Prostate gland (tissue), 2 donors: Measurements from ENCODE around the gene NCOA5. TPM values are rescaled to one million over a fixed set of nuclear protein-coding genes. Genes with fewer than 3 reads are reported as not detected.

Experiments used
- DNase-seq: peaks from one replicate; pipeline ENCODE4 v3.0.0-alpha.2; 2019; ENCODE audit warnings: low spot score
- H3K27ac ChIP-seq, 2 donors: fragments of 200-600 bp; sonication (generic); 2 replicates each; pipeline ENCODE4 v1.5.1; 2017 to 2019
- H3K27me3 ChIP-seq: fragments of 200-600 bp; sonication (generic); replicated peaks from 2 replicates; pipeline ENCODE4 v1.5.1; 2019; ENCODE audit not compliant: insufficient read depth
- H3K36me3 ChIP-seq, 2 donors: fragments of 200-600 bp; sonication (generic); 1 replicate in 1 of 2; 2 replicates in 1 of 2; pipeline versions ENCODE4 v1.5.1 to v1.8.1; 2017 to 2019
- H3K4me1 ChIP-seq: fragments of 200-600 bp; sonication (generic); replicated peaks from 2 replicates; pipeline ENCODE4 v1.5.1; 2019
- H3K4me3 ChIP-seq, 2 donors: fragments of 200-600 bp; sonication (generic); 2 replicates each; pipeline ENCODE4 v1.5.1; 2017 to 2019
- H3K9me3 ChIP-seq: fragments of 200-600 bp; sonication (generic); 2 replicates; pipeline ENCODE4 v1.5.1; 2017
- CTCF ChIP-seq, 4 experiments: fragments of 200-600 bp in 2 of 4; fragments of 450-650 bp in 2 of 4; sonication (generic) in 2 of 4; IDR thresholded peaks; 1 replicate in 3 of 4; 2 replicates in 1 of 4; pipeline ENCODE4 v1.5.1; 2016 to 2019; ENCODE audit warnings: antibody characterized with exemption in 4 of 4, mild to moderate bottlenecking in 2 of 4, moderate library complexity in 2 of 4
- POLR2A ChIP-seq: fragments of 450-650 bp; IDR thresholded peaks from one replicate; pipeline ENCODE4 v1.6.1; 2016; ENCODE audit warnings: antibody characterized with exemption, mild to moderate bottlenecking
- POLR2AphosphoS5 ChIP-seq: sonication (generic); formaldehyde crosslinking; IDR thresholded peaks from one replicate; pipeline ENCODE4 v1.6.1; 2017; ENCODE audit warnings: antibody characterized with exemption
- WGBS: methylation state at CpG from one replicate; pipeline ENCODE4 v1.1.5; 2018; 5-methylcytosine and 5-hydroxymethylcytosine counted together
- intact Hi-C: fragments of 100-400 bp; cut with DNase I; formaldehyde crosslinking; loops from one replicate; pipeline ENCODE4 v1.14.2; 2022
- total RNA-seq, 2 donors: library from RNA; depleted of rRNA; stranded (reverse); fragments of >200 nt; gene quantifications; one replicate each; pipeline ENCODE4 v1.1.0, GENCODE V29; 2016

The NCOA5 gene
- total RNA-seq, 2 donors from 2014 or later, result 41.0 to 50.6 TPM

DNA sequence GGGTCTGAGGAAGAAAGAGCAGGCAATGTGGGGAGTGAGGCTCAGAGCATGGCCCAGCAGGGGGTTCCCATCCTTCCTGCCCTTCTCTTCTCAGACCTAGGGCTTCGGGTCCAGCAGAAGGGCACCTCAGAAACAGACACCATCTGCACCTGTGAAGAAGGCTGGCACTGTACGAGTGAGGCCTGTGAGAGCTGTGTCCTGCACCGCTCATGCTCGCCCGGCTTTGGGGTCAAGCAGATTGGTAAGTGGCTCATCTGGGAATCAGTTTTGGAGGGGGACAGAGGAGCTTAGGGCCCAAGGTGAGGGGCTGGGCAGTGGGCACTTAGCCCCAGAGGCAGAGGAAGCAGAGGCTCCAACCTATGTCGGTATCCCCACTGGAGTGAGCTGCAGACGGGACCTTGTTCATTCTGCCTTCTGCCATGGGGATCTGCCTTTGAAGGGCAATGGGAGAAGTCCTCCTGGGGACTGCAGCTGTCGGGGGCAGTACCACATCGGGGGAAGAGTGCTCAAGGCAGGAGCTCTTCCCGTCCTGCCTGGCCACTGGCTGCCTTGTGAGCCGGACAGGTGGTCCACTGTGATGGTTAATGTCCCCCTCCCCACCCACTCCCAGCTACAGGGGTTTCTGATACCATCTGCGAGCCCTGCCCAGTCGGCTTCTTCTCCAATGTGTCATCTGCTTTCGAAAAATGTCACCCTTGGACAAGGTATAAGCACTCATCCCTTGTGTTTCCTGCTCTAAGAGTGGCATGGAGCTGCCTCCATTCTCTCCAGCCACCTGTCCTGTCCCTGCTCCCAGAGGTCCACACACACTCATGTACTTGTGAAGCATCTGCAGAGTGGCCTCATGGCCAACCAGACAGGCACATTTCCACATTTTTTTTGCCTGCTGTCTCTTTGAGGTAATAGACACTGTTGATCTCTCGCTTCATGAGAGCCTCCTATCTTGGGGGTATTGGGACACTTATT lies 33.0 kb upstream of the NCOA5 start:
- H3K27me3 ChIP-seq, result no peaks in the 10 kb centered on the region
- no peak for TF ChIP-seq POLR2A
- TF ChIP-seq POLR2AphosphoS5, result no peak
- TF ChIP-seq CTCF (IDR thresholded peaks at IDR 0.05), result no peak
- peaks cover 4 to 5% of the 10 kb centered on the region in 2 donors for H3K36me3 ChIP-seq
- intact Hi-C loops, result no loop called here
- no peak overlapping the region for H3K27ac ChIP-seq
- DNase-seq, result no peak
- no peaks in the 10 kb centered on the region for H3K9me3 ChIP-seq
- no peak overlapping the region for H3K4me3 ChIP-seq
- H3K4me1 ChIP-seq, result no peaks in the 10 kb centered on the region
- WGBS, result 87% methylated on average over 15 of the region's 15 CpGs

GRCh38 chr20:46122071-46122470 lies 32.3 kb upstream of the NCOA5 start:
- intact Hi-C loops, result no loop called here
- no peak for DNase-seq
- Histone ChIP-seq H3K36me3 (peaks cover 4 to 5% of the 10 kb centered on the region in 2 donors), H3K4me1 (no peaks in the 10 kb centered on the region), H3K9me3 (no peaks in the 10 kb centered on the region), H3K27me3 (no peaks in the 10 kb centered on the region), H3K27ac (no peak overlapping the region), H3K4me3 (no peak overlapping the region)
- no peak for TF ChIP-seq POLR2A
- TF ChIP-seq CTCF (IDR thresholded peaks at IDR 0.05), result no peak
- no peak for TF ChIP-seq POLR2AphosphoS5
- 68% methylated on average over 11 of the region's 11 CpGs for WGBS

GRCh38 chr20:46121184-46121930 lies 31.6 kb upstream of the NCOA5 start:
- H3K4me1 ChIP-seq, result no peaks in the 10 kb centered on the region
- 39% methylated on average over 2 of the region's 2 CpGs for WGBS
- no peak overlapping the region for H3K4me3 ChIP-seq
- H3K27ac ChIP-seq, result no peak overlapping the region
- intact Hi-C loops, result no loop called here
- TF ChIP-seq POLR2A (no peak), POLR2AphosphoS5 (no peak), CTCF (IDR thresholded peaks at IDR 0.05) (no peak)
- peaks cover 4 to 5% of the 10 kb centered on the region in 2 donors for H3K36me3 ChIP-seq
- DNase-seq, result no peak
- H3K27me3 ChIP-seq, result no peaks in the 10 kb centered on the region
- H3K9me3 ChIP-seq, result no peaks in the 10 kb centered on the region

- peaks cover 4 to 5% of the 10 kb centered on the region in 2 donors for H3K36me3 ChIP-seq
- intact Hi-C loops, result no loop called here
- 98% methylated on average over 2 of the region's 2 CpGs for WGBS
- no peak for DNase-seq
- TF ChIP-seq POLR2AphosphoS5, result no peak
- TF ChIP-seq CTCF (IDR thresholded peaks at IDR 0.05), result no peak
- TF ChIP-seq POLR2A, result no peak
- H3K4me1 ChIP-seq, result no peaks in the 10 kb centered on the region
- H3K4me3 ChIP-seq, result no peak overlapping the region
- H3K27me3 ChIP-seq, result no peaks in the 10 kb centered on the region
- H3K27ac ChIP-seq, result no peak overlapping the region
- H3K9me3 ChIP-seq, result no peaks in the 10 kb centered on the region
Observed at GRCh38 chr20:46120136-46120535, 30.4 kb upstream of the NCOA5 start.
